HFF-Myc (cell line): ENCODE measurements around the gene FGFRL1.
"Not testable (repeated sequence)": the region's sequence is repeated elsewhere in the genome, so short reads cannot be mapped to it uniquely, and the experiment has no call there.

ENCODE experiments used
- DNase-seq: peaks from one replicate; pipeline ENCODE4 v3.0.0-alpha.2; 2011; ENCODE audit warnings: low read depth; ENCODE audit errors: extremely low read depth
- H3K4me3 ChIP-seq: replicated peaks from 2 replicates; pipeline ENCODE4 v1.5.1; 2011; ENCODE audit warnings: low read depth, mild to moderate bottlenecking, control low read depth, low read length
- CTCF ChIP-seq: IDR thresholded peaks from 2 replicates; pipeline ENCODE4 v1.5.1; 2012; ENCODE audit warnings: mild to moderate bottlenecking, low read depth, low read length, control low read depth; ENCODE audit errors: missing control alignments

Gene FGFRL1

GRCh38 chr4:996997-997374, 14.4 kb upstream of the FGFRL1 start:
- no peak overlapping the region for H3K4me3 ChIP-seq
- no peak for DNase-seq
- TF ChIP-seq CTCF: no peak

- no peak overlapping the region for H3K4me3 ChIP-seq
- DNase-seq: no peak
Measured at GRCh38 chr4:997375-998071, 13.9 kb upstream of the FGFRL1 start.

GRCh38 chr4:998096-998691, 13.2 kb upstream of the FGFRL1 start:
- TF ChIP-seq CTCF: no peak
- H3K4me3 ChIP-seq: no peak overlapping the region
- no peak for DNase-seq

More at GRCh38 chr4:997375-998071, 13.9 kb upstream of the FGFRL1 start:
- TF ChIP-seq CTCF: no peak

GRCh38 chr4:999240-999863, 12.1 kb upstream of the FGFRL1 start:
- DNase-seq, H3K4me3 ChIP-seq: not testable (repeated sequence)

- DNase-seq: no peak
- no peak for TF ChIP-seq CTCF
- no peak overlapping the region for H3K4me3 ChIP-seq
Measured at GRCh38 chr4:999882-1000425, 11.5 kb upstream of the FGFRL1 start.

GRCh38 chr4:1000686-1001260, 10.7 kb upstream of the FGFRL1 start:
- no peak for TF ChIP-seq CTCF
- H3K4me3 ChIP-seq: no peak overlapping the region
- DNase-seq: no peak

GRCh38 chr4:1001561-1002130, 9.8 kb upstream of the FGFRL1 start:
- DNase-seq: no peak
- no peak overlapping the region for H3K4me3 ChIP-seq
- TF ChIP-seq CTCF: no peak
